Spinal cord (tissue), 10 donors: ENCODE measurements around the gene PPP6R3. TPM values are rescaled to one million over a fixed set of nuclear protein-coding genes. Genes with fewer than 3 reads are reported as not detected.
"Not testable (repeated sequence)": the region's sequence is repeated elsewhere in the genome, so short reads cannot be mapped to it uniquely, and the experiment has no call there.

Source experiments
- DNase-seq, 6 donors: peaks; one replicate each; pipeline versions ENCODE4 v3.0.0 to v3.0.0-alpha.2; 2013 to 2015; ENCODE audit warnings: low spot score in 6 of 6, low read depth in 4 of 6
- H3K27ac ChIP-seq: one replicate; pipeline ENCODE4 v1.5.1; 2013; ENCODE audit warnings: low read depth, low read length, control low read depth
- H3K27me3 ChIP-seq: one replicate; pipeline ENCODE4 v1.6.1; 2013; ENCODE audit warnings: low read length; ENCODE audit not compliant: control insufficient read depth, insufficient read depth
- H3K36me3 ChIP-seq: one replicate; pipeline ENCODE4 v1.6.1; 2013; ENCODE audit warnings: low read length; ENCODE audit not compliant: control insufficient read depth, insufficient read depth
- H3K4me1 ChIP-seq: one replicate; pipeline ENCODE4 v1.6.1; 2013; ENCODE audit warnings: low read length; ENCODE audit not compliant: control insufficient read depth, insufficient read depth
- H3K4me3 ChIP-seq: one replicate; pipeline ENCODE4 v1.5.1; 2013; ENCODE audit warnings: low read depth, low read length, control low read depth
- H3K9me3 ChIP-seq: one replicate; pipeline ENCODE4 v1.6.1; 2013; ENCODE audit warnings: low read length; ENCODE audit not compliant: control insufficient read depth, insufficient read depth
- WGBS: methylation state at CpG from one replicate; pipeline ENCODE4 v1.1.5; 2013; ENCODE audit warnings: missing lambda C conversion rate; ENCODE audit not compliant: insufficient coverage; 5-methylcytosine and 5-hydroxymethylcytosine counted together
- polyA plus RNA-seq, 2 donors: library from polyadenylated mRNA; unstranded; fragments of 120-200 nt; gene quantifications; one replicate each; pipeline ENCODE4 v1.2.1, GENCODE V29; 2013; ENCODE audit not compliant: insufficient read length in 2 of 2
- total RNA-seq, 2 donors: library from RNA; depleted of rRNA in 1 of 2; stranded (reverse); fragments of 120-200 nt in 1 of 2; fragments of >200 nt in 1 of 2; gene quantifications; one replicate each; pipeline versions ENCODE4 v1.2.3 to v1.2.4, GENCODE V29; 2013 to 2014
- donor health status: healthy.

Gene PPP6R3
- total and polyA plus RNA-seq, 4 donors: 62.4 to 154 (median 94.0) TPM

- H3K36me3 ChIP-seq: peaks cover 88% of the 10 kb centered on the region
Measured at GRCh38 chr11:68433541-68433940, 27.0 kb upstream of the PPP6R3 start.

GRCh38 chr11:68434159-68434558, 26.4 kb upstream of the PPP6R3 start:
- not testable (repeated sequence) for H3K9me3 ChIP-seq, DNase-seq, H3K27ac ChIP-seq, H3K27me3 ChIP-seq, H3K4me3 ChIP-seq
- peaks cover 87% of the 10 kb centered on the region for H3K36me3 ChIP-seq
- peaks cover 13% of the 10 kb centered on the region for H3K4me1 ChIP-seq
- WGBS: 80% methylated on average over 3 of the region's 5 CpGs

More at GRCh38 chr11:68433541-68433940, 27.0 kb upstream of the PPP6R3 start:
- Histone ChIP-seq H3K4me1 (peaks cover 13% of the 10 kb centered on the region), H3K27ac (no peak overlapping the region), H3K4me3 (no peak overlapping the region), H3K27me3 (no peaks in the 10 kb centered on the region), H3K9me3 (peaks cover 5% of the 10 kb centered on the region)
- WGBS: 96% methylated on average over 31 of the region's 31 CpGs
- DNase-seq: no peak

GRCh38 chr11:68436162-68436888, 24.2 kb upstream of the PPP6R3 start:
- Histone ChIP-seq H3K9me3 (no peaks in the 10 kb centered on the region), H3K4me1 (peaks cover 27% of the 10 kb centered on the region), H3K36me3 (peaks cover 92% of the 10 kb centered on the region), H3K4me3 (no peak overlapping the region), H3K27me3 (no peaks in the 10 kb centered on the region), H3K27ac (no peak overlapping the region)
- 92% methylated on average over 10 of the region's 16 CpGs for WGBS
- DNase-seq: no peak

- Histone ChIP-seq H3K36me3 (peaks cover 85% of the 10 kb centered on the region), H3K27ac (no peak overlapping the region)
Measured at GRCh38 chr11:68436985-68437926, 23.3 kb upstream of the PPP6R3 start.

GRCh38 chr11:68437927-68438657, 22.5 kb upstream of the PPP6R3 start:
- no peak for DNase-seq
- no peaks in the 10 kb centered on the region for H3K27me3 ChIP-seq
- H3K36me3 ChIP-seq: peaks cover 80% of the 10 kb centered on the region
- H3K4me1 ChIP-seq: peaks cover 23% of the 10 kb centered on the region
- no peak overlapping the region for H3K4me3 ChIP-seq
- no peaks in the 10 kb centered on the region for H3K9me3 ChIP-seq
- no peak overlapping the region for H3K27ac ChIP-seq
- 97% methylated on average over 29 of the region's 34 CpGs for WGBS

More at GRCh38 chr11:68436985-68437926, 23.3 kb upstream of the PPP6R3 start:
- Histone ChIP-seq H3K27me3 (no peaks in the 10 kb centered on the region), H3K4me3 (no peak overlapping the region), H3K4me1 (peaks cover 27% of the 10 kb centered on the region), H3K9me3 (no peaks in the 10 kb centered on the region)
- DNase-seq: no peak
- WGBS: 88% methylated on average over 30 of the region's 34 CpGs

GRCh38 chr11:68438658-68439259, 21.8 kb upstream of the PPP6R3 start:
- H3K27ac ChIP-seq: no peak overlapping the region
- H3K36me3 ChIP-seq: peaks cover 74% of the 10 kb centered on the region
- no peak overlapping the region for H3K4me3 ChIP-seq
- no peak for DNase-seq
- WGBS: 66% methylated on average over 5 of the region's 6 CpGs
- no peaks in the 10 kb centered on the region for H3K9me3 ChIP-seq
- H3K4me1 ChIP-seq: peaks cover 22% of the 10 kb centered on the region
- H3K27me3 ChIP-seq: no peaks in the 10 kb centered on the region

GRCh38 chr11:68439355-68440065, 21.0 kb upstream of the PPP6R3 start:
- no peaks in the 10 kb centered on the region for H3K9me3 ChIP-seq
- no peak for DNase-seq
- H3K27me3 ChIP-seq: no peaks in the 10 kb centered on the region
- H3K36me3 ChIP-seq: peaks cover 69% of the 10 kb centered on the region
- H3K27ac ChIP-seq: no peak overlapping the region
- 82% methylated on average over 16 of the region's 38 CpGs for WGBS
- H3K4me3 ChIP-seq: no peak overlapping the region
- H3K4me1 ChIP-seq: peaks cover 23% of the 10 kb centered on the region

GRCh38 chr11:68440224-68440623, 20.3 kb upstream of the PPP6R3 start:
- Histone ChIP-seq H3K27ac (no peak overlapping the region), H3K4me3 (no peak overlapping the region), H3K36me3 (peaks cover 62% of the 10 kb centered on the region), H3K4me1 (peaks cover 27% of the 10 kb centered on the region), H3K9me3 (no peaks in the 10 kb centered on the region), H3K27me3 (no peaks in the 10 kb centered on the region)
- peak in 1 of 6 donors; percentile 25 for DNase-seq
- WGBS: 76% methylated on average over 7 of the region's 8 CpGs
